ENCODE measurements around the gene DGUOK. TPM values are rescaled to one million over a fixed set of nuclear protein-coding genes. Genes with fewer than 3 reads are reported as not detected.
"Not testable (repeated sequence)": the region's sequence is repeated elsewhere in the genome, so short reads cannot be mapped to it uniquely, and the experiment has no call there.

Gene DGUOK
- total RNA-seq, 1 experiment from 2014 or later: 78.7 TPM

- Histone ChIP-seq H3K27me3 (ENCODE audit: insufficient read depth, low read depth) (no peaks in the 10 kb centered on the region), H3K79me2 (ENCODE audit: low read depth) (no peaks in the 10 kb centered on the region), H3K4me1 (replicated peaks; ENCODE audit: insufficient read depth) (peaks cover 14% of the 10 kb centered on the region), H3F3A (ENCODE audit: insufficient read depth, low read depth) (no peaks in the 10 kb centered on the region), H3K9me3 (ENCODE audit: insufficient read depth, low read depth) (no peaks in the 10 kb centered on the region), H4K20me1 (ENCODE audit: insufficient read depth) (no peaks in the 10 kb centered on the region), H3K9me2 (ENCODE audit: insufficient read depth) (no peaks in the 10 kb centered on the region; the same call in 1 of the 2 replicates), H3K27ac (no peak overlapping the region), H3K4me3 (no peak overlapping the region), H2AFZ (no peak overlapping the region), H3K4me2 (no peak overlapping the region), H3K36me3 (ENCODE audit: low read depth) (no peaks in the 10 kb centered on the region)
- DNase-seq: no peak
- ChIA-PET CTCF (no interaction called here), POLR2A (ENCODE audit: unreplicated experiment) (no interaction called here)
- TF ChIP-seq CTCF (conservative IDR thresholded peaks at IDR 0.05) (no peak), EZH2 (IDR thresholded peaks at IDR 0.05; ENCODE audit: low read depth) (no peak)
- BruUV-seq (replicated peaks): no TSS peak
- intact Hi-C loops (cut with micrococcal nuclease; ENCODE audit: unreplicated experiment): no loop called here
Observed at GRCh38 chr2:73885406-73885805, 41.3 kb upstream of the DGUOK start.

- no peak overlapping the region for H3K4me3 ChIP-seq
- H3K9me2 ChIP-seq (ENCODE audit: insufficient read depth): no peaks in the 10 kb centered on the region
- no peak overlapping the region for H3K27ac ChIP-seq
- TF ChIP-seq EZH2 (IDR thresholded peaks at IDR 0.05; ENCODE audit: low read depth): no peak
- no peak for TF ChIP-seq CTCF (conservative IDR thresholded peaks at IDR 0.05)
- H3K4me1 ChIP-seq (replicated peaks; ENCODE audit: insufficient read depth): peaks cover 14% of the 10 kb centered on the region
- no peak overlapping the region for H2AFZ ChIP-seq
- H3K9me3 ChIP-seq (ENCODE audit: insufficient read depth, low read depth): no peaks in the 10 kb centered on the region
- no peaks in the 10 kb centered on the region for H4K20me1 ChIP-seq (ENCODE audit: insufficient read depth)
- no peaks in the 10 kb centered on the region for H3K27me3 ChIP-seq (ENCODE audit: insufficient read depth, low read depth)
- no peaks in the 10 kb centered on the region for H3F3A ChIP-seq (ENCODE audit: insufficient read depth, low read depth)
- H3K79me2 ChIP-seq (ENCODE audit: low read depth): no peaks in the 10 kb centered on the region
- POLR2A ChIA-PET (ENCODE audit: unreplicated experiment): no interaction called here
- intact Hi-C loops (cut with micrococcal nuclease; ENCODE audit: unreplicated experiment): no loop called here
- no peak for DNase-seq
- H3K36me3 ChIP-seq (ENCODE audit: low read depth): no peaks in the 10 kb centered on the region
- CTCF ChIA-PET: no interaction called here
- no TSS peak for BruUV-seq (replicated peaks)
- no peak overlapping the region for H3K4me2 ChIP-seq
Observed at GRCh38 chr2:73886357-73886756, 40.3 kb upstream of the DGUOK start.

DNA sequence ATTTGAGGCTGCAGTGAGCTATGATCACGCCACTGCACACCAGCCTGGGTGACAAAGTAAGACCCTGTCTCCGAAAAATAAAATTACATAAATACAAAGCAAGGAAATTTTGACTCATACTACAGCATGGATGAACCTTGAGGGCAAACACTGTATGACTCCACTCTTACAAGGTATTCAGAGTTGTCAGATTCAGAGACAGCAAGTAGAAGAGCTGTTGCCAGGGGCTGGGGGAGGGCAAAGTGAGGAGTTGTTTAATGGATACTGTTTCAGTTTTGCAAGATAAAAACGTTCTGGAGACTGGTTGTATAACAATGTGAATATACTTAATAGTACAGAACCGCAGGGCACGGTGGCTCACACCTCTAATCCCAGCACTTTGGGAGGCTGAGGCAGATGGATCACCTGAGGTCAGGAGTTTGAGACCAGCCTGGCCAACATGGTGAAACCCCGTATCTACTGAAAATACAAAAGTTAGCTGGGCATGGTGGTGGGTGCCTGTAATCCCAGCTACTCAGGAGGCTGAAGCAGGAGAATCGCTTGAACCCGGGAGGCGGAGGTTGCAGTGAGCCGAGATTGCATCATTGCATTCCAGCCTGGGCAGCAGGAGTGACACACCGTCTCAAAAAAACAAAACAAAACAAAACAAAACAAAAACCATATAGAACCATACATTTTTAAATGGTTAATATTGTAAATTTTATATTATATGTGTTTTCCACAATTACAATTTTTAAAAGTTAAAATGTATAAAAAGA is 38.9 kb upstream of the DGUOK start:
- POLR2A ChIA-PET (ENCODE audit: unreplicated experiment); H3K27me3 ChIP-seq (ENCODE audit: insufficient read depth, low read depth); H4K20me1 ChIP-seq (ENCODE audit: insufficient read depth); DNase-seq; H3K36me3 ChIP-seq (ENCODE audit: low read depth); intact Hi-C loops (cut with micrococcal nuclease; ENCODE audit: unreplicated experiment); H3K79me2 ChIP-seq (ENCODE audit: low read depth); H3F3A ChIP-seq (ENCODE audit: insufficient read depth, low read depth); H3K9me3 ChIP-seq (ENCODE audit: insufficient read depth, low read depth); CTCF ChIA-PET; BruUV-seq (replicated peaks); H3K9me2 ChIP-seq (ENCODE audit: insufficient read depth): not testable (repeated sequence)
- peak overlapping the region; percentile 33; the same call in 1 of the 2 replicates for H3K27ac ChIP-seq
- peak overlapping the region; percentile 76 for H2AFZ ChIP-seq
- peak overlapping the region; percentile 20; the same call in 1 of the 2 replicates for H3K4me3 ChIP-seq
- peak overlapping the region; percentile 67 for H3K4me2 ChIP-seq
- peaks cover 14% of the 10 kb centered on the region for H3K4me1 ChIP-seq (replicated peaks; ENCODE audit: insufficient read depth)

DNA sequence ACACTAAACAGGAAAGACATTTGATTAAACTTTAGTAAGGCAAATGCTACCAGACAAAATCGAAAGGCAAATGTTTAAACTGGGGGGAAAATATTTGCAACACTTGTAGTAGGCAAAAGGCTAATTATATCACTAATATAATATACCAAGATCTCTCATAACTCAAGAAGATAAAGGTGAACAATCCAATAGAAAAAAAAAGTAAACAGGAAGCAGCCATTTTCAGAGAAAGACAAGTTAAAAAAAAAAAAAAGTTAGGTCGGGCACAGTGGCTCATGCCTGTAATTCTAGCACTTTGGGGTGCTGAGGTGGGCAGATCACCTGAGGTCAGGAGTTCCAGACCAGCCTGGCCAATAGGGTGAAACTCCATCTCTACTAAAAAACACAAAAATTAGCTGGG is 38.3 kb upstream of the DGUOK start:
- intact Hi-C loops (cut with micrococcal nuclease; ENCODE audit: unreplicated experiment): no loop called here
- H4K20me1 ChIP-seq (ENCODE audit: insufficient read depth): no peaks in the 10 kb centered on the region
- ChIA-PET POLR2A (ENCODE audit: unreplicated experiment) (no interaction called here), CTCF (no interaction called here)
- no peaks in the 10 kb centered on the region for H3K9me3 ChIP-seq (ENCODE audit: insufficient read depth, low read depth)
- TF ChIP-seq CTCF (conservative IDR thresholded peaks at IDR 0.05) (no peak), EZH2 (IDR thresholded peaks at IDR 0.05; ENCODE audit: low read depth) (no peak)
- no TSS peak for BruUV-seq (replicated peaks)
- H2AFZ ChIP-seq: peak overlapping the region; percentile 76
- peak overlapping the region; percentile 67 for H3K4me2 ChIP-seq
- peak overlapping the region; percentile 20; the same call in 1 of the 2 replicates for H3K4me3 ChIP-seq
- no peak for DNase-seq
- no peaks in the 10 kb centered on the region for H3K9me2 ChIP-seq (ENCODE audit: insufficient read depth)
- peaks cover 14% of the 10 kb centered on the region for H3K4me1 ChIP-seq (replicated peaks; ENCODE audit: insufficient read depth)
- no peaks in the 10 kb centered on the region for H3K79me2 ChIP-seq (ENCODE audit: low read depth)
- no peaks in the 10 kb centered on the region for H3K36me3 ChIP-seq (ENCODE audit: low read depth)
- peak overlapping the region; percentile 33; the same call in 1 of the 2 replicates for H3K27ac ChIP-seq
- no peaks in the 10 kb centered on the region for H3K27me3 ChIP-seq (ENCODE audit: insufficient read depth, low read depth)
- no peaks in the 10 kb centered on the region for H3F3A ChIP-seq (ENCODE audit: insufficient read depth, low read depth)

All from PC-9 (cell line).